Uterus (tissue), 4 donors: ENCODE results near the gene ZNF775. TPM values are rescaled to one million over a fixed set of nuclear protein-coding genes. Genes with fewer than 3 reads are reported as not detected.

ENCODE experiments used
- DNase-seq, 2 donors: peaks; one replicate each; pipeline ENCODE4 v3.0.0-alpha.2; 2019 to 2020
- H3K27ac ChIP-seq, 2 donors: fragments of 200-600 bp; sonication (generic); 1 replicate in 1 of 2; 2 replicates in 1 of 2; pipeline ENCODE4 v1.5.1; 2016 to 2018
- H3K27me3 ChIP-seq, 2 donors: fragments of 200-600 bp; sonication (generic); one replicate each; pipeline ENCODE4 v1.5.1; 2018 to 2019; ENCODE audit warnings: control low read depth in 1 of 2
- H3K36me3 ChIP-seq, 2 donors: fragments of 200-600 bp; sonication (generic); one replicate each; pipeline ENCODE4 v1.5.1; 2019; ENCODE audit warnings: control low read depth in 1 of 2
- H3K4me1 ChIP-seq, 2 donors: fragments of 200-600 bp; sonication (generic); one replicate each; pipeline ENCODE4 v1.5.1; 2018 to 2019; ENCODE audit warnings: control low read depth in 1 of 2
- H3K4me3 ChIP-seq, 2 donors: fragments of 200-600 bp; sonication (generic); 1 replicate in 1 of 2; 2 replicates in 1 of 2; pipeline ENCODE4 v1.5.1; 2018 to 2019; ENCODE audit warnings: mild to moderate bottlenecking in 1 of 2
- H3K9me3 ChIP-seq, 2 donors: fragments of 200-600 bp; sonication (generic); one replicate each; pipeline ENCODE4 v1.5.1; 2019; ENCODE audit warnings: control low read depth in 1 of 2
- POLR2A ChIP-seq, 2 donors: fragments of 450-650 bp; IDR thresholded peaks; one replicate each; pipeline ENCODE4 v1.6.1; 2016; ENCODE audit warnings: antibody characterized with exemption in 2 of 2, mild to moderate bottlenecking in 1 of 2, moderate library complexity in 1 of 2
- intact Hi-C: fragments of 100-400 bp; cut with DNase I; formaldehyde crosslinking; loops from one replicate; pipeline ENCODE4 v1.15.1; 2023; ENCODE audit warnings: low total_unique reads
- total RNA-seq, 4 donors: library from RNA; depleted of rRNA in 3 of 4; stranded (reverse); fragments of >200 nt in 3 of 4; gene quantifications; one replicate each; pipeline versions ENCODE4 v1.1.0 to v1.2.4, GENCODE V29; 2014 to 2023
- TF ChIP-seq, protein P1 (sequence below), 4 experiments: fragments of 200-600 bp in 2 of 4; fragments of 450-650 bp in 2 of 4; sonication (generic) in 2 of 4; IDR thresholded peaks; one replicate each; pipeline ENCODE4 v1.5.1; 2016 to 2019; ENCODE audit warnings: antibody characterized with exemption in 4 of 4, mild to moderate bottlenecking in 2 of 4, moderate library complexity in 1 of 4
- donor health status: DM: yes; HTN: yes; CAD: no.

Gene ZNF775
- total RNA-seq, 4 donors from 2014 or later: 2.0 to 8.4 (median 6.7) TPM; not detected in 1

DNA sequence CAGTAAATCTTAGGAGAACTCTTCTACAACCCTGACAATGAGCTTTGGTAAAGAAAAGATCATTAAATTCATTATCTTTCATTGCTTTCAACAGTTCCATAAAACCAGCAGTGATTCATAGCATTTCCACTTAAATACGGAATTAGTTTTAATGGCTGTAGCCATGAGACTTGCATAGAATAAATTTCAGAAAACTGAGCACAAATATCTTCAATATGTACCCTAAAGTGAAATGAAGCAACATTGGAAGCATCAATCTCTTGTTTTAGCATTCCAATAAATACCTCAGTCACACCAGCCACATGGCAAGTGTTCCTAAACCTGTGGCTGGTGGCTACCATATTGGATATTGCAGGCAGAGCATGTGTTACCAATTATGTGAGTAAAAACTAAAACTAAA is 34.1 kb upstream of the ZNF775 start:
- DNase-seq: no peak
- H3K36me3 ChIP-seq: no peaks in the 10 kb centered on the region
- no peak overlapping the region for H3K4me3 ChIP-seq
- no peaks in the 10 kb centered on the region for H3K27me3 ChIP-seq
- no peaks in the 10 kb centered on the region for H3K4me1 ChIP-seq
- no peak for TF ChIP-seq POLR2A (IDR thresholded peaks at IDR 0.05)
- TF ChIP-seq, protein P1, sequence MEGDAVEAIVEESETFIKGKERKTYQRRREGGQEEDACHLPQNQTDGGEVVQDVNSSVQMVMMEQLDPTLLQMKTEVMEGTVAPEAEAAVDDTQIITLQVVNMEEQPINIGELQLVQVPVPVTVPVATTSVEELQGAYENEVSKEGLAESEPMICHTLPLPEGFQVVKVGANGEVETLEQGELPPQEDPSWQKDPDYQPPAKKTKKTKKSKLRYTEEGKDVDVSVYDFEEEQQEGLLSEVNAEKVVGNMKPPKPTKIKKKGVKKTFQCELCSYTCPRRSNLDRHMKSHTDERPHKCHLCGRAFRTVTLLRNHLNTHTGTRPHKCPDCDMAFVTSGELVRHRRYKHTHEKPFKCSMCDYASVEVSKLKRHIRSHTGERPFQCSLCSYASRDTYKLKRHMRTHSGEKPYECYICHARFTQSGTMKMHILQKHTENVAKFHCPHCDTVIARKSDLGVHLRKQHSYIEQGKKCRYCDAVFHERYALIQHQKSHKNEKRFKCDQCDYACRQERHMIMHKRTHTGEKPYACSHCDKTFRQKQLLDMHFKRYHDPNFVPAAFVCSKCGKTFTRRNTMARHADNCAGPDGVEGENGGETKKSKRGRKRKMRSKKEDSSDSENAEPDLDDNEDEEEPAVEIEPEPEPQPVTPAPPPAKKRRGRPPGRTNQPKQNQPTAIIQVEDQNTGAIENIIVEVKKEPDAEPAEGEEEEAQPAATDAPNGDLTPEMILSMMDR (IDR thresholded peaks at IDR 0.05): no peak
- H3K27ac ChIP-seq: no peak overlapping the region
- intact Hi-C loops: no loop called here
- no peaks in the 10 kb centered on the region for H3K9me3 ChIP-seq

DNA sequence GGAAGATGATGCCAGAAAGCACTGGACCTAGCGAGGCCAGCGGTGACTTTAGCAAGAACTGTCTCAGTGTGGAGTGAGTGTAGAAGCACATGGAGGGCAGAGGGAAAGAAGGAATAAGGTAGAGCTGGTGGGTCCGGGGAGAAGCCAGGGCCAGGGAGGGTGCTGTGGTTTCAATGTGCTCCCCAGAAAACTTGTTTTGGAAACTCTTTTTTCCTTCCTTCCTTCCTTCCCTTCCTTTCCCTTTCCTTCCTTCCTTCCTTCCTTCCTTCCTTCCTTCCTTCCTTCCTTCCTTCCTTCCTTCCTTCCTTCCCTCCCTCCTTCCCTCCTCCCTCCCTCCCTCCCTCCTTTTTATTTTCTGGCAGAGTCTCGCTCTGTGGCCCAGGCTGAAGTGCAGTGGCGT is 32.2 kb upstream of the ZNF775 start:
- intact Hi-C loops: no loop called here
- Histone ChIP-seq H3K27me3 (no peaks in the 10 kb centered on the region), H3K4me1 (no peaks in the 10 kb centered on the region), H3K9me3 (no peaks in the 10 kb centered on the region), H3K36me3 (no peaks in the 10 kb centered on the region), H3K27ac (no peak overlapping the region), H3K4me3 (no peak overlapping the region)
- DNase-seq: no peak
- TF ChIP-seq, protein P1 (IDR thresholded peaks at IDR 0.05): no peak
- no peak for TF ChIP-seq POLR2A (IDR thresholded peaks at IDR 0.05)

DNA sequence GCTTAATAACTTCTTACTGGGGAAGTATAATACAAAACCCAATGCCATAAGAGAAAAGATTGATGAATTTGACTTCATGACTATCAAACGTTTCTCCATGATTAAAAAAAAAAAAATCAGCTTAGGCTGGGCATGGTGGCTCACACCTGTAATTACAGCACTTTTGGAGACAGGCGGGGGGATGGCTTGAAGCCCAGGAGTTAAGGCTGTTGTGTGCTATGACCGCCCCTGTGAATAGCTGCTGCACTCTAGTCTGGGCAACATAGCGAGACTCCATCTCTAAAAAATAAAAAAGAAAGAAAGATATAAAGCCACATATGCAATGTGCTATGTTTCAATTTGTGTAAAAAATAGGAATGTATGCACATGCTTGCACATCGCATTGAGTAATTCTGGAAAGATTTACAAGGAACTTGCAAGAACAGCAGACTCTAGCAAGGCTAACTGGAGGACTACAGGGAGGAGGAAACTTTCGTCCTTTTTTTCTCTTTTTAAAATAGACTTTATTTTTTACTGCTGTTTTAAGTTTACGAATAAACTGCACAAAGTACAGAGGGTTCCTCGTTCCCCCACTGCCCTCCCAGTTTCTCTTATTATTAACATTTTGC is 27.4 kb upstream of the ZNF775 start:
- DNase-seq: no peak
- TF ChIP-seq, protein P1 (IDR thresholded peaks at IDR 0.05): no peak
- TF ChIP-seq POLR2A (IDR thresholded peaks at IDR 0.05): no peak

DNA sequence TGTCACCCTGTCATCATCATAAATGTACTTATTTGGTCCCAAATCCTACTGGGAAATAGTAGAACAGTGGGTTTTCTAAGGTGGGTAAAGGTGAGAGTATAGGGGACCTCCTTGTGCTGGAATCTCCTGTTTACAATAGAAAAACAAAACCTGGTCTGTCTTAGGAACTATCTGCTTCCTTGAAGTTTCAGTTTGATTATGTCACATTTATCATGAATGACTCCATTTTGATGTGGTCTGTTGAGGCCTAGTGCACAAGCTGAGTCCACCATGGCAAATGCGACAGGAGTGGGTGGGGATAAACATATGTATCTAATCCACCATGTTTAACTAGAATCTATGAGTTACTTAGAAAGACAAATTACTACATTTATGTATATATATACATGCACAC is 23.5 kb upstream of the ZNF775 start:
- no peaks in the 10 kb centered on the region for H3K36me3 ChIP-seq
- intact Hi-C loops: loop anchor here (5.0 kb wide), 1 partner anchor 67 kb away; no protein-coding TSS in a partner anchor
- H3K27ac ChIP-seq: no peak overlapping the region
- no peaks in the 10 kb centered on the region for H3K27me3 ChIP-seq
- no peak for DNase-seq
- no peaks in the 10 kb centered on the region for H3K9me3 ChIP-seq
- no peaks in the 10 kb centered on the region for H3K4me1 ChIP-seq
- no peak for TF ChIP-seq POLR2A (IDR thresholded peaks at IDR 0.05)
- TF ChIP-seq, protein P1 (IDR thresholded peaks at IDR 0.05): no peak
- no peak overlapping the region for H3K4me3 ChIP-seq

More for the DNA sequence above, 27.4 kb upstream of the ZNF775 start:
- no peak overlapping the region for H3K4me3 ChIP-seq
- no peaks in the 10 kb centered on the region for H3K36me3 ChIP-seq
- H3K27me3 ChIP-seq: no peaks in the 10 kb centered on the region
- H3K9me3 ChIP-seq: no peaks in the 10 kb centered on the region
- intact Hi-C loops: no loop called here
- H3K4me1 ChIP-seq: no peaks in the 10 kb centered on the region
- H3K27ac ChIP-seq: no peak overlapping the region

DNA sequence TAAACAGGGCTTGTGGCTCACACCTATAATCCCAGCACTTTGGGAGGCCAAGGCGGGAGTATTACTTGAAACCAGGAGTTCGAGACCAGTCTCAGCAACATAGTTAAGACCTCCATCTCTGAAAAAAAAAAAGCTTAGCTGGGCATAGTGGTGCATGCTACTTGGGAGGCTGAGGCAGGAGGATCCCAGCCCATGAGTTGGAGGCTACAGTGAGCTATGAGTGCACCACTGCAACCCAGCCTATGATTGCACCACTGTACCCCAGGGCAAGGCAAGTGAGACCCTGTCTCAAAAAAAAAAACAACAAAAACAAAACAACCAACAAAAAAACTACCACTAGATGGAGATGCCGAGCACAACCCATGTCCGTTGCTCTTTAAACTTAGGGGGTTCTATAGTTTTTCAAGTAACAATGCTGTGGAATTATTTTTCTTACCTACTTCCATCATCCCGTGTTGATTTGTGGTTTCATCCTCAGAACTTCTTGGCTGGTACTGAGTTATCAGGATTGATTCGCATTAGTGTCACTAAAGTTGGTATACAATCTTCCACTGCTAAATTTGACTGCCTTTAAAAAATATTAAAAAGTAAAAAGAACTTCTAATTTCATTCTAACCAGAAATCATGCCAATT is 22.7 kb upstream of the ZNF775 start:
- H3K27me3 ChIP-seq: no peaks in the 10 kb centered on the region
- no peaks in the 10 kb centered on the region for H3K4me1 ChIP-seq
- H3K36me3 ChIP-seq: no peaks in the 10 kb centered on the region
- TF ChIP-seq POLR2A (IDR thresholded peaks at IDR 0.05): no peak
- TF ChIP-seq, protein P1 (IDR thresholded peaks at IDR 0.05): peak; percentile 36 to 61 (median 52)
- no peak overlapping the region for H3K27ac ChIP-seq
- intact Hi-C loops: loop anchor here (5.0 kb wide), 1 partner anchor 66 kb away; no protein-coding TSS in a partner anchor
- no peak for DNase-seq
- H3K4me3 ChIP-seq: no peak overlapping the region
- H3K9me3 ChIP-seq: no peaks in the 10 kb centered on the region
